SK-N-SH (cell line): Measurements from ENCODE around the gene PDF. TPM values are rescaled to one million over a fixed set of nuclear protein-coding genes. Genes with fewer than 3 reads are reported as not detected.
A peak's percentile ranks its signal among the peaks of the same experiment; 100 is the strongest.

ENCODE experiments used
- CTCF ChIA-PET: fragments of 300-600, 350-600 bp; formaldehyde crosslinking; extraction: SDS; loops from one replicate; lab custom pipeline; 2021; lab: Yijun Ruan, JAX
- POLR2A ChIA-PET: fragments of 350-600 bp; sonication (Branson Sonifier 250); formaldehyde crosslinking; extraction: SDS; loops from one replicate; lab custom pipeline; 2020; ENCODE audit warnings: antibody characterized with exemption, inconsistent platforms; lab: Yijun Ruan, JAX
- DNase-seq: peaks from one replicate; pipeline ENCODE4 v3.0.0; 2012
- H2AFZ ChIP-seq: fragments of 200-600 bp; sonication (generic); 2 replicates; pipeline ENCODE4 v1.8.1; 2016; ENCODE audit warnings: antibody characterized with exemption, mild to moderate bottlenecking, low read depth
- H3F3A ChIP-seq: fragments of 200-600 bp; sonication (generic); replicated peaks from 2 replicates; pipeline ENCODE3; 2016; ENCODE audit warnings: antibody characterized with exemption, mild to moderate bottlenecking; ENCODE audit not compliant: insufficient read depth
- H3K27ac ChIP-seq, 2 experiments: fragments of 200-500 bp in 1 of 2; fragments of 200-600 bp in 1 of 2; sonication (Bioruptor generic) in 1 of 2; sonication (generic), shearing (Covaris generic) in 1 of 2; 2 replicates each; pipeline versions ENCODE4 v1.5.1 to v1.6.1; 2014 to 2016; ENCODE audit warnings: low read depth in 2 of 2, inconsistent platforms in 1 of 2, low read length in 1 of 2, mild to moderate bottlenecking in 1 of 2, mixed read lengths in 1 of 2
- H3K27me3 ChIP-seq: fragments of 200-600 bp; sonication (generic), shearing (Covaris generic); 2 replicates; pipeline ENCODE4 v1.6.1; 2016; ENCODE audit warnings: mixed run types; ENCODE audit not compliant: insufficient read depth
- H3K36me3 ChIP-seq, 2 experiments: fragments of 200-500 bp in 1 of 2; fragments of 200-600 bp in 1 of 2; sonication (Bioruptor generic) in 1 of 2; sonication (generic) in 1 of 2; replicated peaks in 1 of 2; 2 replicates each; pipeline versions ENCODE3 to v1.5.1; 2014 to 2016; ENCODE audit warnings: low read length in 1 of 2, mild to moderate bottlenecking in 1 of 2; ENCODE audit not compliant: insufficient read depth in 2 of 2, control insufficient read depth in 1 of 2
- H3K4me1 ChIP-seq, 2 experiments: fragments of 200-500 bp in 1 of 2; fragments of 200-600 bp in 1 of 2; sonication (Bioruptor generic) in 1 of 2; sonication (generic), shearing (Covaris generic) in 1 of 2; 2 replicates each; pipeline versions ENCODE4 v1.5.1 to v1.6.1; 2014 to 2016; ENCODE audit warnings: low read depth in 1 of 2, low read length in 1 of 2, mixed run types in 1 of 2; ENCODE audit not compliant: insufficient read depth in 2 of 2, control insufficient read depth in 1 of 2
- H3K4me2 ChIP-seq: fragments of 200-600 bp; sonication (generic), shearing (Covaris generic); 2 replicates; pipeline ENCODE4 v1.6.1; 2017; ENCODE audit warnings: mixed run types
- H3K4me3 ChIP-seq, 2 experiments: fragments of 200-500 bp in 1 of 2; fragments of 200-600 bp in 1 of 2; sonication (Bioruptor generic) in 1 of 2; sonication (generic), shearing (Covaris generic) in 1 of 2; 2 replicates each; pipeline versions ENCODE4 v1.5.1 to v1.8.1; 2014 to 2016; ENCODE audit warnings: low read depth in 2 of 2, inconsistent platforms in 1 of 2, low read length in 1 of 2, mild to moderate bottlenecking in 1 of 2, mixed read lengths in 1 of 2, moderate library complexity in 1 of 2
- H3K79me2 ChIP-seq: fragments of 200-600 bp; sonication (generic); 2 replicates; pipeline ENCODE4 v1.8.1; 2017; ENCODE audit warnings: mild to moderate bottlenecking; ENCODE audit not compliant: insufficient read depth
- H3K9ac ChIP-seq: fragments of 200-600 bp; sonication (generic); 2 replicates; pipeline ENCODE4 v1.6.1; 2017; ENCODE audit warnings: mixed run types
- H3K9me2 ChIP-seq: fragments of 200-600 bp; sonication (generic); 2 replicates; pipeline ENCODE4 v1.6.1; 2017; ENCODE audit warnings: mixed run types
- H3K9me3 ChIP-seq: fragments of 200-600 bp; sonication (generic); 2 replicates; pipeline ENCODE4 v1.6.1; 2017; ENCODE audit warnings: mixed run types, mild to moderate bottlenecking, moderate library complexity
- H4K20me1 ChIP-seq: fragments of 200-600 bp; sonication (generic); 2 replicates; pipeline ENCODE4 v1.6.1; 2017; ENCODE audit warnings: mild to moderate bottlenecking, mixed run types; ENCODE audit not compliant: insufficient read depth
- CHD2 ChIP-seq: fragments of 150-350 bp; IDR thresholded peaks from 2 replicates; pipeline ENCODE4 v1.6.1; 2018; ENCODE audit warnings: low read length; ENCODE audit not compliant: partially characterized antibody
- CTCF ChIP-seq: fragments of 200-600 bp; sonication (generic); IDR thresholded peaks from 2 replicates; pipeline ENCODE4 v1.6.1; 2017; ENCODE audit warnings: antibody characterized with exemption, mild to moderate bottlenecking, moderate library complexity
- ELF1 ChIP-seq: IDR thresholded peaks from 2 replicates; pipeline ENCODE4 v1.4.0; 2012
- EP300 ChIP-seq, 2 experiments: IDR thresholded peaks; 2 replicates each; pipeline versions ENCODE4 v1.4.0 to v1.6.1; 2012; ENCODE audit warnings: borderline replicate concordance in 1 of 2, low read depth in 1 of 2, low read length in 1 of 2
- FOSL2 ChIP-seq: IDR thresholded peaks from 2 replicates; pipeline ENCODE4 v1.4.0; 2012; ENCODE audit warnings: low read depth, mild to moderate bottlenecking, moderate library complexity, borderline replicate concordance
- GABPA ChIP-seq: IDR thresholded peaks from 2 replicates; pipeline ENCODE4 v1.4.0; 2012; ENCODE audit warnings: low read depth, mild to moderate bottlenecking
- MEF2A ChIP-seq: IDR thresholded peaks from 2 replicates; pipeline ENCODE4 v1.4.0; 2012; ENCODE audit warnings: low read depth, borderline replicate concordance
- MXI1 ChIP-seq: IDR thresholded peaks from 2 replicates; pipeline ENCODE4 v1.6.1; 2012; ENCODE audit warnings: mild to moderate bottlenecking, low read depth, low read length, improper control_type of control experiment
- NFIC ChIP-seq: IDR thresholded peaks from 2 replicates; pipeline ENCODE4 v1.4.0; 2012; ENCODE audit warnings: borderline replicate concordance
- NRF1 ChIP-seq: IDR thresholded peaks from 2 replicates; pipeline ENCODE4 v1.6.1; 2012; ENCODE audit warnings: low read depth, mild to moderate bottlenecking, low read length
- PBX3 ChIP-seq: IDR thresholded peaks from 2 replicates; pipeline ENCODE4; 2012
- POLR2AphosphoS5 ChIP-seq: IDR thresholded peaks from 2 replicates; pipeline ENCODE4 v1.6.1; 2012; ENCODE audit warnings: low read depth, low read length
- RCOR1 ChIP-seq: fragments of 150-350 bp; IDR thresholded peaks from 2 replicates; pipeline ENCODE4 v1.6.1; 2017; ENCODE audit warnings: antibody characterized with exemption, low read length
- RFX5 ChIP-seq: IDR thresholded peaks from 2 replicates; pipeline ENCODE4 v1.6.1; 2012; ENCODE audit warnings: mild to moderate bottlenecking, improper control_type of control experiment, low read length
- RXRA ChIP-seq: IDR thresholded peaks from 2 replicates; pipeline ENCODE4 v1.4.0; 2012; ENCODE audit warnings: low read depth, mild to moderate bottlenecking, borderline replicate concordance
- SIN3A ChIP-seq: IDR thresholded peaks from 2 replicates; pipeline ENCODE4 v1.6.1; 2012; ENCODE audit warnings: low read depth, mild to moderate bottlenecking, low read length, moderate library complexity, borderline replicate concordance
- SMC3 ChIP-seq: IDR thresholded peaks from 2 replicates; pipeline ENCODE4 v1.6.1; 2012; ENCODE audit warnings: low read depth, low read length, improper control_type of control experiment
- TAF1 ChIP-seq: IDR thresholded peaks from 2 replicates; pipeline ENCODE4 v1.6.1; 2012; ENCODE audit warnings: low read depth, mild to moderate bottlenecking, low read length, moderate library complexity, borderline replicate concordance
- TCF12 ChIP-seq: IDR thresholded peaks from 2 replicates; pipeline ENCODE4 v1.4.0; 2012
- USF1 ChIP-seq: IDR thresholded peaks from 2 replicates; pipeline ENCODE4 v1.4.0; 2012; ENCODE audit warnings: low read depth, borderline replicate concordance
- YY1 ChIP-seq: IDR thresholded peaks from 2 replicates; pipeline ENCODE4 v1.4.0; 2012; ENCODE audit warnings: low read depth, mild to moderate bottlenecking
- WGBS: methylation state at CpG from one replicate; pipeline ENCODE4 v1.1.6; 2017; ENCODE audit warnings: low lambda C conversion rate; 5-methylcytosine and 5-hydroxymethylcytosine counted together
- polyA plus RNA-seq, 3 experiments: library from polyadenylated mRNA; depleted of rRNA; stranded (reverse); fragments of >200 nt; gene quantifications; 2 replicates each; pipeline ENCODE4 v1.2.3, GENCODE V29; 2012
- TF ChIP-seq, protein P1 (sequence below): IDR thresholded peaks from 2 replicates; pipeline ENCODE4 v1.6.1; 2012; ENCODE audit warnings: mild to moderate bottlenecking, low read depth, low read length, moderate library complexity
- TF ChIP-seq, protein P2 (sequence below): fragments of 150-350 bp; IDR thresholded peaks from 2 replicates; pipeline ENCODE4 v1.6.1; 2016; ENCODE audit warnings: mild to moderate bottlenecking, low read depth, low read length
- TF ChIP-seq, protein P3 (sequence below): IDR thresholded peaks from 2 replicates; pipeline ENCODE4 v1.4.0; 2012; ENCODE audit warnings: low read depth

PDF gene
- polyA plus RNA-seq (2012; rRNA removed): 21.4 and 22.0 TPM in 2 replicates
- 21.3 and 22.0 TPM in 2 replicates for polyA plus RNA-seq (2012; cell fraction: cytosol; rRNA removed)
- 11.5 and 13.6 TPM in 2 replicates for polyA plus RNA-seq (2012; cell fraction: nucleus; rRNA removed)

DNA sequence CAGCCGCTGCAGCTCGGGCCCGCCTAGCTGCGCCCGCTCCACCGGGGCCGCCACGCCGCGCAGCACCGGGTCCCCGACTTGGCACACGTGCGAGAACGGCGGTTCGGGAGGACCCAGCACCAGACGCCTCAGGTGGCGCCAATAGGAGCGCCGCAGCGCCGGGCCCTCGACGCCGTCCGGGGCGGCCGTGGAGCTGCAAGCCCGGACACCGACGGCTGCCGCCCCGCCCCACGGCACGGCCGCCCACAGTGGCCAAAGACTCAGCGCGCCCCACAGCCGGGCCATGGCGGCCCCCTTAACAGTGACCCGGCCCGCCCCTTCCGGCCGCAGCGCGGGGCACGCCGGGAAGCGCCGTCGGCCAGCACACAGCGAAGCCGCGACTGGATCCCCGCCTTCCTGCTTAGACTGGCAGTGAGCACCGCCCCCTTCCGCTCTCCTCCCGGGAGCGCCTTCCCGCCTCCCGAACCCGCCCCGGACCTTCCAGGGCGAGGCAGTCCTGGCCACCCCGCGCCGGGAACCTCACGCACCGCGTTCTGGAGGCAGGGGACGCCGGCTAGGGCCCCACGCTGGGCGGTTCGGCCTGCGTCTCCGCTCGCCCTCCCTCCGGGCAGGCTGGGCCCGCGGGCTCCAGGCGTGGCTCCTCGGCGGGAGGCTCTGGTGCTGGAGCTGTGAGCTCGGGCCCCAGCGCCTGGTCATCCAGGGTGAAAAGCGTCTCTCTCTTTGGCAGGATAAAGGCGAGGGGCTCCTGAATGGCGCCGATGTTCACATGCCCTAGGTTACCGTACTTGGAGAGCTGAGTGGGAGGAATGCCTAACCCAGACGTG is at the start of gene PDF:
TSS of gene PDF (minus strand) at position 303 of the 824 bp plus-strand sequence. CDS start at position 285, 18 bp downstream.
- Histone ChIP-seq H3K9ac (peak within 1 kb of the TSS; percentile 91), H3K4me1 (peaks cover 11 to 28% of the 10 kb centered on the region in 2 experiments), H3K27me3 (no peaks in the 10 kb centered on the region), H4K20me1 (peaks cover 32% of the 10 kb centered on the region), H3K9me2 (no peaks in the 10 kb centered on the region), H3K79me2 (peaks cover 79% of the 10 kb centered on the region), H3K9me3 (no peaks in the 10 kb centered on the region), H3K4me2 (peak within 1 kb of the TSS; percentile 91), H3K4me3 (peak within 1 kb of the TSS; percentile 71 to 80), H3K36me3 (peaks cover 51 to 53% of the 10 kb centered on the region in 2 experiments), H3K27ac (peak within 1 kb of the TSS; percentile 82 to 88), H2AFZ (peak within 1 kb of the TSS; percentile 72; the same call in 1 of the 2 replicates), H3F3A (peaks cover 23% of the 10 kb centered on the region)
- ChIA-PET POLR2A (interaction anchor here (0.8 to 3.3 kb wide), 3 partner anchors 9 to 180 kb away, joined by 3 to 24 read pairs (median 4); partner anchors contain the start of genes COG8, NIP7 and TERF2), CTCF (interaction anchor here (0.7 to 4.6 kb wide), 4 partner anchors 8 to 19 kb away, joined by 3 to 21 read pairs (median 10); partner anchors contain the start of genes COG8 and VPS4A)
- DNase-seq: peak; percentile 98
- 2% methylated on average over 28 of the region's 93 CpGs for WGBS
- TF ChIP-seq RCOR1 (no peak), CTCF (no peak), ELF1 (peak; percentile 83), SIN3A (peak; percentile 83; the same call in 1 of the 2 replicates), YY1 (peak; percentile 89), MXI1 (peak; percentile 81), RFX5 (no peak), EP300 (IDR thresholded peaks at IDR 0.05; ENCODE audit: borderline replicate concordance in 1 of 2, low read depth in 1 of 2, low read length in 1 of 2) (peak in 1 of 2 experiments; percentile 29; a peak in 1 of 4 replicates), TAF1 (peak; percentile 64), USF1 (no peak), NRF1 (no peak), MEF2A (no peak), SMC3 (no peak), GABPA (peak; percentile 84), NFIC (no peak), RXRA (no peak), PBX3 (peak; percentile 81), CHD2 (peak; percentile 72), FOSL2 (no peak), TCF12 (no peak), POLR2AphosphoS5 (peak; percentile 83)
- TF ChIP-seq, protein P1, sequence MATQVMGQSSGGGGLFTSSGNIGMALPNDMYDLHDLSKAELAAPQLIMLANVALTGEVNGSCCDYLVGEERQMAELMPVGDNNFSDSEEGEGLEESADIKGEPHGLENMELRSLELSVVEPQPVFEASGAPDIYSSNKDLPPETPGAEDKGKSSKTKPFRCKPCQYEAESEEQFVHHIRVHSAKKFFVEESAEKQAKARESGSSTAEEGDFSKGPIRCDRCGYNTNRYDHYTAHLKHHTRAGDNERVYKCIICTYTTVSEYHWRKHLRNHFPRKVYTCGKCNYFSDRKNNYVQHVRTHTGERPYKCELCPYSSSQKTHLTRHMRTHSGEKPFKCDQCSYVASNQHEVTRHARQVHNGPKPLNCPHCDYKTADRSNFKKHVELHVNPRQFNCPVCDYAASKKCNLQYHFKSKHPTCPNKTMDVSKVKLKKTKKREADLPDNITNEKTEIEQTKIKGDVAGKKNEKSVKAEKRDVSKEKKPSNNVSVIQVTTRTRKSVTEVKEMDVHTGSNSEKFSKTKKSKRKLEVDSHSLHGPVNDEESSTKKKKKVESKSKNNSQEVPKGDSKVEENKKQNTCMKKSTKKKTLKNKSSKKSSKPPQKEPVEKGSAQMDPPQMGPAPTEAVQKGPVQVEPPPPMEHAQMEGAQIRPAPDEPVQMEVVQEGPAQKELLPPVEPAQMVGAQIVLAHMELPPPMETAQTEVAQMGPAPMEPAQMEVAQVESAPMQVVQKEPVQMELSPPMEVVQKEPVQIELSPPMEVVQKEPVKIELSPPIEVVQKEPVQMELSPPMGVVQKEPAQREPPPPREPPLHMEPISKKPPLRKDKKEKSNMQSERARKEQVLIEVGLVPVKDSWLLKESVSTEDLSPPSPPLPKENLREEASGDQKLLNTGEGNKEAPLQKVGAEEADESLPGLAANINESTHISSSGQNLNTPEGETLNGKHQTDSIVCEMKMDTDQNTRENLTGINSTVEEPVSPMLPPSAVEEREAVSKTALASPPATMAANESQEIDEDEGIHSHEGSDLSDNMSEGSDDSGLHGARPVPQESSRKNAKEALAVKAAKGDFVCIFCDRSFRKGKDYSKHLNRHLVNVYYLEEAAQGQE: no peak
- TF ChIP-seq, protein P2, sequence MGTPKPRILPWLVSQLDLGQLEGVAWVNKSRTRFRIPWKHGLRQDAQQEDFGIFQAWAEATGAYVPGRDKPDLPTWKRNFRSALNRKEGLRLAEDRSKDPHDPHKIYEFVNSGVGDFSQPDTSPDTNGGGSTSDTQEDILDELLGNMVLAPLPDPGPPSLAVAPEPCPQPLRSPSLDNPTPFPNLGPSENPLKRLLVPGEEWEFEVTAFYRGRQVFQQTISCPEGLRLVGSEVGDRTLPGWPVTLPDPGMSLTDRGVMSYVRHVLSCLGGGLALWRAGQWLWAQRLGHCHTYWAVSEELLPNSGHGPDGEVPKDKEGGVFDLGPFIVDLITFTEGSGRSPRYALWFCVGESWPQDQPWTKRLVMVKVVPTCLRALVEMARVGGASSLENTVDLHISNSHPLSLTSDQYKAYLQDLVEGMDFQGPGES: no peak
- TF ChIP-seq, protein P3, sequence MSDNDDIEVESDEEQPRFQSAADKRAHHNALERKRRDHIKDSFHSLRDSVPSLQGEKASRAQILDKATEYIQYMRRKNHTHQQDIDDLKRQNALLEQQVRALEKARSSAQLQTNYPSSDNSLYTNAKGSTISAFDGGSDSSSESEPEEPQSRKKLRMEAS: peak; percentile 83
